HG02970 (cell line): ENCODE measurements around the gene PASD1.

Source experiments
- ATAC-seq: cut with Tn5 transposase; IDR thresholded peaks from one replicate; pipeline ENCODE4 v1.9.1; 2021; ENCODE audit warnings: mild to moderate bottlenecking, moderate library complexity, moderate number of reproducible peaks; ENCODE audit not compliant: unreplicated experiment, low FRiP score

PASD1 gene

DNA sequence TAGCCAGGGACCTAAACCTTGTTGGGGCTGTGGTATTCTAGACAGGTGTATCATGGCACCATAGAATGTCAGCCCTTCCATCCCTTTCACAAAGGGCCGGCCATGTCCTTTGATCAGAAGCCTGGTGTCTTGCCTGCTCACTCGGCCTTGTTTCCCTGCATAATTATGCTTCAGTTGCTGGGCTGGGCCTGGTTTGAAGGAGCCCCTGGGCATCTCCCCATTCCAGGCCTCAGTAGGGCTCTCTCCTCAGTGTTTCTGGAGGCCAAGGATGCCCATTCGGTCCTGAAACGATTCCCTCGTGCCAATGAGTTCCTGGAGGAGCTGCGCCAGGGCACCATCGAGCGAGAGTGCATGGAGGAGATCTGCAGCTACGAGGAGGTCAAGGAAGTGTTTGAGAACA is 136.3 kb downstream of the PASD1 start:
- no peak for ATAC-seq

DNA sequence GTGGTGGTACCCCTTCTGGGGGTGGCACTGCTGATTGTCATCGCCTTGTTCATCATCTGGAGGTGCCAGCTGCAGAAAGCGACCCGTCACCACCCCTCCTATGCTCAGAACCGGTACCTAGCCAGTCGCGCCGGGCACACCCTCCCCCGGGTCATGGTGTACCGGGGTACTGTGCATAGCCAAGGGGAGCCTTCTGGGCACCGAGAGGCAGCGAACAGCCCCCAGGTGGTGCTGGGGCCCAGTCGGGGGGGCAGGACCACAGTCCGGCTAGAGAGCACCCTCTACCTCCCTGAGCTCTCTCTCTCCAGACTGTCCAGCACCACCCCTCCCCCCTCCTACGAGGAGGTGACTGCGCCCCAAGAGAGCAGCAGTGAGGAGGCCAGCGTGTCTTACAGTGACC is 137.1 kb downstream of the PASD1 start:
- ATAC-seq: no peak

DNA sequence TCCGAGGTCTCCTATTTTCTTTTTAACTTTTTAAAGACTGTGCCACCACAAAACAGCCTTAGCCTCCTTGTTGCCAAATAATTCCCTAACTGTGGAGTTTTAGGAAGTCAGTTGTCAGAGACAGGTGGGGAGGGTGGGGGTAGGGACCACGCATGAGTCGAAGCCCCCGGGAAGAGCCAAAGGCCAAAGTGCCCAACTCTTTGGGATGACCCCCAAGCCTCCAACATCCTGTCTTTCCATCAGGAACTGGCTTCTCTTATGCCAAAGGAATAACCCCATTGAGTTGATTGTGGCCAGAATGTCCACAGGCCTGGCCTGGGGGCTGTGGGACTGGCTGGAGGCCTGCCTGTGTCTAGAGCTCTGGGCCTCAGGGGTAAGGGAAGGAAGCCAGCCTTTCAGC is 137.6 kb downstream of the PASD1 start:
- ATAC-seq: no peak

DNA sequence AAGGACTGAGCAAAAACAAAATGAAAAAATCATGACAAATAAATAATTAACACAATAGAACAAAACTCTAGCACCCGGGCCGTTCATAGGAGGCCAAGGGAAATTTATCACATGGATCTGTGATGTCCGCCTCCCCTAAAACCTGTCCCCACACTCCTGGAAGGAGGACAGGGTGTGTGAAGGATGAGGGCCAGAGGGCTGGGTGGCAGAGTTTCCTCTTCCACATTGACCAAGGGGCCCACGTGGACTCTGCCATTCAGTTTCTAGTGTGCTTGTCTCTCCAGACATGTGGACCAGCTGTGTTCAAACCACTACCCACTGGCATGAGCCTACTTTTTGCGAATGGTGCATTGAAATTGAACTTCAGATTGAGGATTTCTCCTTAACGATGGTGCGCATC is 138.1 kb downstream of the PASD1 start:
- ATAC-seq: no peak

DNA sequence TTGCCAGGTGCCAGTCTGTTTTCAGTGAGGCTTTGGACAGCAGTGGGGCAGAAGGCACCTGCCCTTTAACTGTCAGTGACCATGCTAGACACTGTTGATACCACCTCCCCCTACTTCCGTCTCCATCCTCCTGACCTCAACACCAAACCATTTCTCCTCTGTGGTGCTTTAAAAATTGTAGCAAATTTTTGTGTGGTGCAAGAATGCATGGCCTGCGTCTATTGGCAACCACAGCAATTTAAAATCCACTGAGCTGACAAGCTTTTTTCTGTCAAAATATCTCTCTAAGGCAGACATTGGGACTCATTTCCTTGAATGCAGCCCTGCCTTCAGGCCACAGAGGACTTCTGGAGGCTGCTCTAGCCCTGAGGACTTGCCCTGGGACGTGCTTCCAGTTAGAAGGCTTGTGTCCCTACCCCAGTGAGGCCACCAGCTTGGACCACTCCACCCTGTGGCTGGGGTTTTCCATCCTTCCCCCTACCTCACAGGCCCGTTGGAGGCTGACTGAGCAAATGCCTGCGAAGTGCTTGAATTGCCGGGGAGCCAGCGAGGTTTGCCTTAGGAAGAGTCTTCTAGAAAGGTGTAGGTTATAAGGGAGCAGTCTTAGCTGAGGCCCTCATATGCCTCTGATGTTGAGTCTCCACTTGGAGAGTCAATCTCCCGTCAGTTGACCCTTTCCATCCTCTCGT is 138.7 kb downstream of the PASD1 start:
- ATAC-seq: no peak

DNA sequence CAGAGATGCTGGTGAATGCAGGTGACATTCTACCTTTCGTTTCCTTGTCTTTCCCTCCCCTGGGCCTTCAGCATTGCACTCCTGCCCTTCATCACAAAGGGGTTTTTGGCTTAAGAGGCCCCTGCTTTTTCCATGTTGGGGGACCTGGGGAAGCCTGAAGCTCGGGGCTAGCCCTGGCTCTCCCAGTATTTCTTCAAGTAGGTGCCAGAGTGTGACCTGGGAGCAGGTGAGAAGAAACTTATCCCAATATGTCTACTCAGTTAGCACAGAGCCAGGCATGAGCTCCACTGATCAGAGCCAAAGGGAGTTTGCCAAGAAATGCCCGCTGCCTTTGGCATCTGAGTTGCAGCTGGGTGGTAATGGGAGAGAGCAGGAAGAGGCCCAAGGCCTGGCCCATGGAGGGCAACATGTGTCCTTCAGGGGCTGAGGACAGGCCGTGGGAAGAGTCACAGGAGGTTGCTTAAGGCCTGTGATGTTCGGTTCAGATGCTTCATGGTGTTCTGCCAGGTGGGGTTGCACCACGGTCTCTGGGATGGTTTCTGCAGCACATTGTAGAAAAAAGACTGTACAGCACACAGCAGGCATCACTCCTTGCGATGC is 139.4 kb downstream of the PASD1 start:
- ATAC-seq: no peak

DNA sequence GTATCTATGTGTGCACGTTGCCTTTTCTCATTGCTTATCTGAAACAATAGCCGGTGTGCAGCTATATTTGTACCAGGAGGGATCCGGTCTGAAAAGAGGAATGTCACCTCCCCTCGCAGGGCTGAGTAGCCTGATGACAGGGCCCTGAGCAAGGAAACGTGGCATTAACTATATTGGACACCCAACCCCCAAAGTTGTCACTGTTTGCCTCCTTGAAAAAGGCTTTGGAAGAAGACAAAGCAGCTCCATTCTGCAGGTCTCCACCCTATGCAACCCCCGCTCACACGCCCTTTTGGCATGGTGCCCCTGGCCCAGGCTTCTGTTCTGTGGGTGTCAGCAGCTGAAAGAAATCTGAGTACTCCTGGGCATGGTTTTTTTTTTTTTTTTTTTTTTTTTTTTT is 140.0 kb downstream of the PASD1 start:
- ATAC-seq: no peak

DNA sequence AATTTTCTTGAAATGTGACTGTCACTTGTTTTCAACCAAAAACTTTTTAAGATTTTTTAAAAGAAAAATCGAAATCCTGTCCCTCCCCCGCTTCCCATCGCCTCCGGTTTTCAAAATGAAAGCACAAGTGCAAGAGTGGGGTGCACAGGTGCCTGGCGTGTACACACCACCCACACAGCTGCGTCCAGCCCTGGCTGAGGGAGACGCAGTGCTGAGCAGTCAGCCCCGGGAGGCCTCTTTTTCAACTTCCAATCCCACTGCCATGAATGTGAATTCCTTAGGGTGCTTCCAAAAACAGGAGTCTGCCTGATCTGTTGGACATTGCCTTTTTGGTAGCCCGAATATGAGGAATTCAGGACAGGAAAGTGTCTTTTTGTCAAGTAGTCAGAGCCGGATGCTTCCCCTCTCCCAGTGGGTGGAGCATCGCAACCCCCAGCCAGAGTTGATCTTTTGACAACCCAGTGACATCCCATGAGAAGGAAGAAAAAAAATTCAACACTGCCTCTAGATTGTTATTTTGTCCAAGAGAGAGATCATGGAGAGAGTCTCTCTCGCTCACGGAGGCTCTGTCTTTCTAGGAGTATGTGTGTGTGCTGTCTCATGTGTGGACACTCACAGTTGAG is 140.7 kb downstream of the PASD1 start:
- no peak for ATAC-seq

DNA sequence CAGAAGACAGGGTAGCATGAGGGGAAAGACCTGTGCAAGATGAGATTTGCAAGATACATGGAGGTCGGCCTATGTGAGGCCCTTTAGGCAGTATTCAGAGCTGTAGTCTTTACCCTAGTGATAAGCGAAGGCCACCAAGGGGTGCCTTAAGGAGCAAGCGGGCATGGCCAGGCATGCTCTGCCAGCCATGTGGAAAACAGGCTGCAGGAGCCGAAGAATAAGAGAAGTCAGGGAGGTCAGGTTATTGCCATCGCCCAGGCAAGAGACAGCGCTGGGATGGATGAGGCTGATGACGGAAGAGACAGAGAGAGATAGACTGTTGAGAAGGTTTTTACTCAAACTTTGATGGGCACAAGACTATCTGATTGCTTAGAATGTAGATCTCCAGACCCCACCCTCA is 145.3 kb downstream of the PASD1 start:
- ATAC-seq: no peak

DNA sequence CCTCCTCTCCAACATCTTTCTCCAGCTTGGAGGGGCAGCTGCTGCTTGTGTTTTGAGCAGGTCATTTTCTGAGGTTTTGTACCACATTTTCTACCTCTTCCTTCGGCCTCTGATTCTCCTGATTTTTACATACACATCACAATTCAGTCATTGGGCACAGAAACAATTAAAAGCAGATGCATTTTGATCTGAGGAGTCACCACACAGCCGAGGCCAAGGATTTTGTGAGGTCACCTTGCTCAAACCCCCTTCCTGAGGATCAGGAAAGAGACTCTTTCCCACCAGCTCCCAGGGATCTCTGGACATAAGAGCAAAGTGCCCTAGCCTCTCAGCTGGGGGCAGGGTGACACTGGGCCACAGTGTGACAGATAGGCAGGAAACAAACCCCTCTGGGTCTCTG is 147.0 kb downstream of the PASD1 start:
- ATAC-seq: no peak

DNA sequence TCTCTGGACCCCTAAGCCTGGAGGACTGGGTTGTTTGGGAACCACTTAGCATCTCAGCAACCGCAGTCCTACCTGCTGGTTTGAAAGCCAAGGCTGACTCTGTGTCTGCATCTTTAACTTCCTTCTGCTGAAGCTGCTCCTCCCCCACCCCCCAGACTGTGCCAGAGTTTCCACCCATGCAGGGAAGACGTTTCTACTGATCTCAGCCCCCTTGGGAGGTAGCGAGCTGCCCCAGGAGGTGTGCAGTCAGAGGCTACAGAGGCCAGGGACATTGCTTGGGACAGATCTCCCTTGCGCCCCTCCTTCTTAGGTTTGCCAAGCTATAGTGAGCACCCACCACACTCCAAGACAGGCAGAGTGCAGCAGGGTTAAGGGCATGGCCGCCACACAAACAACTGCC is 147.7 kb downstream of the PASD1 start:
- no peak for ATAC-seq

DNA sequence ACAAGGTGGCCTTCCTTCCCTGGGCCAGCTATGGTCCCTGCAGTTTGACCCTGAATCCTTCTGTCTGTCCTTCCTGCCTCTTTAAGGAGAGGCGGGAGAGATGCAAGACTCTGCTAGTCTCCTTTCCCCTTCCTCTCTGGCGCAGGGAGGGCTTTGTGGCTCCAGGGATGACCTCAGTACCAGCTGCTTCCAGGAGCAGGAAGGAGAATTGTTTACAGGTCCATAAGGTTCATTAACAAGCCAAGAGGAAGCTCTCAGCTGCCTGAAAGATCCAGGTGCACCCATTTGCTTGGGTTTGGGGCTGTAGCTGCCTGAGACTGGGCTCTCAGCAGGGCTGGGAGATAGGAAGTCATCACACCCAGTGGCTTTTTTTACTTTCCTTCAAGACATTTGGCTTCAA is 148.3 kb downstream of the PASD1 start:
- ATAC-seq: no peak

DNA sequence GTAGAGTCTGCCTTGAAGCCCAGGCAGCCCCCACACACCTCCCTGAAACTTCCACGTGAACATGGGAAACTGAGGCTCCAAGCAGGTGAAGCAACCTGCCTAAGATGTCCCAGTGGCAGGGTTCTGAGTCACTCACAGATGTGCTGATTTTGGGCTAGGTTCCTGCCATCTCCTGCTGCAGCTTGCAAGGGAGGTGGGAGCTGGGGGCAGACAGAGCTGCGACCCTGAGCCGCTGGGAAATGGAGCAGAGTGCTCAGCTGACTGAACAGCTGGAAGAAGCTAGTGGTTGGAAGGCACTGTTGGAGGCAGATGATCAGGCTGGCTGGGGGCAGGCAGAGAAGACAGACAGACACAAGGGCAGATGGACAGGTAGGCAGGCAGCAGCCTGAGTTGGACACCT is 148.8 kb downstream of the PASD1 start:
- no peak for ATAC-seq

DNA sequence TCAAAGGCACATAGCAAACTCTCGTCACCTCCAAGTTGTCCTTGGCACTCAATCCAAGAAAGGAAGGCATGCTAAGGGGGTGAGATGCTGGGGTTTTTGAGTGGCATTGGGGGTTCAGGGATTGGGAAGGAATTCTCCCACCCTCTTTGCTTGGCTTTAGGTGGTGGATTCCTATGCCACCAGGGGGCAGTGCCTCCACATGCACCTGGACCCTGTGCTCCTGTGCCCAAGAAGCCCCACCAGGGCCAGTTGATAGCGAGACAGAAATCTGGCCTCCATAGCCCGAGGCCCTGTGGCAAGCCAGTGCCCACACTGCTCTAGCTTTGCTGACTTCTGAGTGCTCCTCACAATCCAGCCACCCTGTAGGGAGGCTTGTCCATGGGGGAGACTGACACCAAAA is 150.4 kb downstream of the PASD1 start:
- no peak for ATAC-seq

DNA sequence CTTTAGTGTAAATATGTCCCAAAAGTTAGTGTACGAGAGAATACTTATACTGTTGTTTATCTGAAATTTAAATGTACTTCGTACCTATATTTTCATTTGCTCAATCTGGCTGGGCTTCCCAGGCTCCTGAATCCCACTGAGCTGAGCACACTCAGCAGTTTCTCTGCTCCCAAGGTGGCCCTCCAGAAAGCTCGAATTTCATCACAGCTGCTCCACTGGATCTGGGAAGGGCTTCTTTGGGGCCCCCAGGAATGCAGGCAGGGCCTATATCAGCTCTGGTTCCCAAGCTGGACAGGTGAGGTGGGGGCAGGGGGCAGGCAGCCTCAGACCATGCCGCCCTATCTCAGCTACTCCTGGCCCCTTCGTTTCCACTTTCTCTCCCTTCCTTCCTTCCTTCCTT is 150.9 kb downstream of the PASD1 start:
- no peak for ATAC-seq

DNA sequence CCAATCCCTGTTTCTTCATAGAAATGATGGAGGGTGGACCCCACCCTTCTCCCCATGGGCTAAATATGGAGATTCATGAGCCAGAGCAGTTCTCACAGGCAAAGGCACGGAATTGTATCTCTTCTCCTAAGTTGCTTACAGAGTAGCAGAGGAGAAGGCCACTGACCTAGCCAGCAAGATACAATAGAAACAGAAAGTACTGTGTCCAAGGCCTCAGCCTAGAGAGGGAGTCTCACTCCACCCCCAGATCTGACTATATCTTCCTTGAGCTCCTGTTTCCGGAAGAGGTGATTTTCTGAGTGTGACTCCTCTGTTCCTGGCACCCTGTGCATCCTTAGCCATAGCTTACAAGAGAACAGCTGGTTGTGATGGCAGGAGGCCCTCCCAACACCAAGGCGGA is 152.3 kb downstream of the PASD1 start, which contains the start of gene FATE1:
FATE1 (plus strand) TSS at position 284 of the 400 bp plus-strand sequence; CDS start at position 369, 85 bp downstream.
- ATAC-seq: no peak

DNA sequence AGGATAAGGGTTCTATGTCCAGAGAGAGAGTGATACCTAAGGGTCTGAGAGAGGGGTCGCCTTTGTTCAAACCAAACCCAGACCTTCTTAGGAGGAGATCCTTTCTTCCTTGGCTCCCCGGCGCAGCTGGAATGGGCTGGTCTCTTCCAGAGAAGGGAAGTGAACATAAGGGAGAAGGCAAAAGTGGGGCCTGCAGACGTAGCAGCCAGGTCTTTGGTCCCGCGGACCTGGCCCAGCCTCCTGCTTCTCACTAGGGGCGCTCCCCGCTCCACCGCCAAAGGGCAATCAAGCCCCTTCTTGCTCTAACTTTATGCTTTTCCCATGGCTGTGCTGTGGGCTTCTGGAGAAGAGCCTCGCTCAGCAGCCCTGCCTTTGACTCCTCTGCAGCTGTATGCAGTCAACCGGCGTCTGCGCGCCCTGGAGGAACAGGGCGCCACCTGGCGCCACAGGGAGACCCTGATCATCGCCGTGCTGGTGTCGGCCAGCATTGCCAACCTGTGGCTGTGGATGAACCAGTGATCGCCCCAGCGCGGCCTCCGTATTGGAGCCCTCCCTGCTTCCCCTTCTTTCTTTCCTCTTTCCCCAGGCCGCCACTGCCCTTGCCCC is 158.9 kb downstream of the PASD1 start:
- no peak for ATAC-seq

DNA sequence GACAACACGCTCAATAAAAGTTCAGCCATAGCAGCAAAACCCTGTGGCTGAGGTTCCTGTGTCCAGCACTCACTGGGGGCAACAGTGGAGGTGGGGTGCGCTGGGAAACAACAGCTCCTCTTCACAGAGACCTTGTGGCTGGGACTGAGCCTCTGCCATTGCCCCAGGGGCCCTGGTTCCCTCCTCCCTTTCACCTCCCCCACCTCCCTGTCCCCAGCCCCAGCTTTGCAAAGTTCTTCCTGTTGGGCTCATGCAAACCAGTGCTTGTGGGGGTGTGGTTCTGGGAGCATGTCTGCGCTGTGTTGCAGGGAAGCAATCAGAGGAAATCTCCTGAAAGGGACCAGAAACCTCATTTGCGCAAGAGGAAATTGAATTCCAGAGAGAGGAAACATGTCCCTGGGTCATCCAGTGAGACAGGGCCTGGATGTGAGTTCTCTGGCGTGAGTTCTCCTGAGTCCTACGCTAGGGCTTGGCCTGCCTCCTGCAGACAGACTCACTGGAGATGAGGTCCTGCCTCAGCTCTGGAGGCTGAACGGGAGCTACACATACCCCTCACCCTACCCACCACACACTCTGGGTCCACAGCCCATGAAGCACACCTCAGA is 159.8 kb downstream of the PASD1 start:
- no peak for ATAC-seq

DNA sequence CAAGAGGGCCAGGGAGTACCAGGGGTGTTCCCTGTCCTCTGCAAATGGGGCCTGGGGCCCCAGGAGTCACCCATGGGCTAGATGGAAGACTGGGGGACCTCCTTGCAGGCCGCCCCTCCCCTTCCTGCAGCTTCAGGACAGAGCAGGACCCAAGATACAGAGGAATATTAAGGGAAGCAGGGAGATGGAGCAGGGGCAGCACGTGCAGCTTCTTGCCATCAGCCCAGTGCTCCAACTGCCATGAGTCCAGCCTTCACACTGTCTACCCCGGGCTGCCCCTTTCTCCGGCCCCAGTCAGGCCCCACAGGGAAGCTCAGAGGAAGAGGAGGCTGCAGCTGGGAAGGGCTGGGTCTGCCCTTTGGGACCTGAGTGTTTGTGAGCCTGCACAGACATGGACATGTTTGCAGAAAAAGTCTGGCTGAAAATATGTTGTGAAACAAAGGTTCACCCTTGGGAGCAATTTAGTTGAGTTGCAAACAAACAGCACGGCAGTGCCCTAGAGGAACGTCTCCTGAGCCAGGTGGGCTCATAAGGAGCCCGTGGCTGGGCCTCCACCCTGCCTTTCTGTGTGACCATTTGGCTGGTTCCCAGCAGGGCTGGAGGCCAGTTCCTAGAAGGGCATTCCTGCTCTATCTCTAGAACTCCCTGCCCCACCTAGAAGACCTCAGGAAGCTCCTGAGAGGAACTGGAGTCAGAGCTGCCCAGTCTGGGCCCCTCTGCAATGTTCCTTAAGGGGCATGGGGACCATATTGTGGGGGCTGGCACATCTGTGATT is 161.3 kb downstream of the PASD1 start:
- ATAC-seq: no peak

DNA sequence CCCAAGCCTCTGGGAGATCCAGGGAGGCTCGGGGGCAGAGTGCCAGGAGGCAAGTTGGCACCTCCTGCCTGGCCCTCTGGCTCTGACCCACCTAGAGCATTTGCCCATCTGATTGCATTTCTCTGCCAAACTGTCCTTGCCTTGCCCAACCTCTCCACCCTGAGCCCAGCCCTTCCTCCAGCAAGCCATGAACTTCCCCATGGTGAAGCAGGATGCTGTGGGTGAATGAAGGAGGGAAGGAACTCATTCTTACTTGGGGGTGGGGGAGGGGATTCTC is 161.8 kb downstream of the PASD1 start:
- no peak for ATAC-seq
